Lower leg skin (tissue), 4 donors: ENCODE results near the gene SARM1. TPM values are rescaled to one million over a fixed set of nuclear protein-coding genes. Genes with fewer than 3 reads are reported as not detected.
A peak's percentile ranks its signal among the peaks of the same experiment; 100 is the strongest.

Experiments
- DNase-seq, 2 donors: peaks; one replicate each; pipeline ENCODE4 v3.0.0-alpha.2; 2019; ENCODE audit warnings: low spot score in 2 of 2
- H3K4me3 ChIP-seq: fragments of 200-600 bp; sonication (generic); 2 replicates; pipeline ENCODE4 v1.5.1; 2017; ENCODE audit warnings: mild to moderate bottlenecking, low read depth; ENCODE audit not compliant: poor library complexity, severe bottlenecking
- CTCF ChIP-seq, 3 donors: fragments of 450-650 bp; IDR thresholded peaks; one replicate each; pipeline ENCODE4 v1.5.1; 2016; ENCODE audit warnings: antibody characterized with exemption in 3 of 3, mild to moderate bottlenecking in 3 of 3, moderate library complexity in 2 of 3
- POLR2A ChIP-seq, 2 donors: fragments of 450-650 bp; IDR thresholded peaks; one replicate each; pipeline ENCODE4 v1.6.1; 2016 to 2017; ENCODE audit warnings: antibody characterized with exemption in 2 of 2, mild to moderate bottlenecking in 1 of 2, moderate library complexity in 1 of 2
- WGBS, 2 donors: methylation state at CpG; one replicate each; pipeline ENCODE4 v1.1.5; 2018; 5-methylcytosine and 5-hydroxymethylcytosine counted together
- intact Hi-C: fragments of 100-400 bp; cut with DNase I; formaldehyde crosslinking; loops from one replicate; pipeline ENCODE4 v1.15.0; 2023; ENCODE audit warnings: low total_unique reads
- total RNA-seq, 4 donors: library from RNA; depleted of rRNA; stranded (reverse); fragments of >200 nt; gene quantifications; one replicate each; pipeline ENCODE4 v1.1.0, GENCODE V29; 2016

SARM1 gene
- total RNA-seq, 4 donors from 2014 or later = 4.0 to 15.4 (median 12.1) TPM

GRCh38 chr17:28370035-28370743 is 1.3 kb upstream of the SARM1 start, which contains the start of gene VTN:
TSS of gene VTN (minus strand) at chr17:28370307. CDS start at chr17:28370203, 104 bp downstream.
- WGBS, 2 donors = 33 to 37% methylated on average over 8 of the region's 8 CpGs
- intact Hi-C loops = no loop called here
- H3K4me3 ChIP-seq = no peak within 1 kb of the TSS
- TF ChIP-seq CTCF (IDR thresholded peaks at IDR 0.05) = peak in 1 of 3 donors; percentile 16
- TF ChIP-seq POLR2A (IDR thresholded peaks at IDR 0.05) = no peak
- no peak for DNase-seq

GRCh38 chr17:28370744-28371103 is 770 bp upstream of the SARM1 start:
- no peak for TF ChIP-seq POLR2A (IDR thresholded peaks at IDR 0.05)
- TF ChIP-seq CTCF (IDR thresholded peaks at IDR 0.05) = no peak
- 38 to 43% methylated on average over 1 of the region's 1 CpG for WGBS, 2 donors
- DNase-seq = no peak
- H3K4me3 ChIP-seq = no peak overlapping the region
- intact Hi-C loops = no loop called here

GRCh38 chr17:28372203-28372944 is 880 bp downstream of the SARM1 start:
- no peak for TF ChIP-seq CTCF (IDR thresholded peaks at IDR 0.05)
- TF ChIP-seq POLR2A (IDR thresholded peaks at IDR 0.05) = no peak
- peak overlapping the region; percentile 34 for H3K4me3 ChIP-seq
- WGBS, 2 donors = 19 to 25% methylated on average over 18 to 27 of the region's 53 CpGs
- no peak for DNase-seq
- intact Hi-C loops = no loop called here

GRCh38 chr17:28372945-28373274 is 1.4 kb downstream of the SARM1 start:
- TF ChIP-seq POLR2A (IDR thresholded peaks at IDR 0.05) (no peak), CTCF (IDR thresholded peaks at IDR 0.05) (no peak)
- DNase-seq = no peak
- intact Hi-C loops = no loop called here
- 79 to 86% methylated on average over 6 of the region's 6 CpGs for WGBS, 2 donors
- H3K4me3 ChIP-seq = no peak overlapping the region

GRCh38 chr17:28379814-28380801 is 8.6 kb downstream of the SARM1 start:
- TF ChIP-seq CTCF (IDR thresholded peaks at IDR 0.05) (no peak), POLR2A (IDR thresholded peaks at IDR 0.05) (no peak)
- no peak overlapping the region for H3K4me3 ChIP-seq
- DNase-seq = no peak
- 66 to 73% methylated on average over 10 of the region's 10 CpGs for WGBS, 2 donors
- intact Hi-C loops = no loop called here
